T-helper 22 cell (primary cell): ENCODE data around the gene ARMC2.
A peak's percentile ranks its signal among the peaks of the same experiment; 100 is the strongest.
"Not testable (repeated sequence)": the region's sequence is repeated elsewhere in the genome, so short reads cannot be mapped to it uniquely, and the experiment has no call there.

Experiments used
- DNase-seq: peaks from one replicate; pipeline ENCODE4 v3.0.0-alpha.2; 2020; ENCODE audit warnings: low read depth

Gene ARMC2

GRCh38 chr6:108916026-108916686 lies 67.9 kb downstream of the ARMC2 start:
- DNase-seq, result no peak

- no peak for DNase-seq
Measured at GRCh38 chr6:108920751-108921150, 72.5 kb downstream of the ARMC2 start.

- DNase-seq, result no peak
Measured at GRCh38 chr6:108921547-108922361, 73.5 kb downstream of the ARMC2 start.

GRCh38 chr6:108922499-108922898 lies 74.3 kb downstream of the ARMC2 start:
- no peak for DNase-seq

GRCh38 chr6:108927927-108928326 lies 79.7 kb downstream of the ARMC2 start:
- no peak for DNase-seq

GRCh38 chr6:108928650-108929049 lies 80.4 kb downstream of the ARMC2 start:
- DNase-seq, result no peak

GRCh38 chr6:108931090-108931489 lies 82.9 kb downstream of the ARMC2 start:
- DNase-seq, result not testable (repeated sequence)

GRCh38 chr6:108937170-108937569 lies 88.9 kb downstream of the ARMC2 start:
- no peak for DNase-seq

- no peak for DNase-seq
Measured at GRCh38 chr6:108940741-108941140, 92.5 kb downstream of the ARMC2 start.

- DNase-seq, result no peak
Measured at GRCh38 chr6:108941281-108941680, 93.1 kb downstream of the ARMC2 start.

- no peak for DNase-seq
Measured at GRCh38 chr6:108941859-108942258, 93.6 kb downstream of the ARMC2 start.

- peak; percentile 50 for DNase-seq
Measured at GRCh38 chr6:108942556-108943492, 94.6 kb downstream of the ARMC2 start.

- DNase-seq, result no peak
Measured at GRCh38 chr6:108944071-108944470, 95.8 kb downstream of the ARMC2 start.

- DNase-seq, result no peak
Measured at GRCh38 chr6:108944707-108945680, 96.8 kb downstream of the ARMC2 start.

GRCh38 chr6:108945681-108946159 lies 97.5 kb downstream of the ARMC2 start:
- no peak for DNase-seq

GRCh38 chr6:108946695-108947094 lies 98.5 kb downstream of the ARMC2 start:
- no peak for DNase-seq

- DNase-seq, result no peak
Measured at GRCh38 chr6:108947114-108947854, 99.1 kb downstream of the ARMC2 start.

GRCh38 chr6:108948181-108948661 lies 100.0 kb downstream of the ARMC2 start:
- DNase-seq, result no peak

GRCh38 chr6:108951351-108951953 lies 103.2 kb downstream of the ARMC2 start:
- DNase-seq, result no peak
